ENCODE measurements around the gene CCDC183. TPM values are rescaled to one million over a fixed set of nuclear protein-coding genes. Genes with fewer than 3 reads are reported as not detected.

The CCDC183 gene
- total RNA-seq, 1 donor from 2014 or later: 0.06 TPM

- no peak for DNase-seq (ENCODE audit: low read depth)
- no peak overlapping the region for H3K4me3 ChIP-seq (ENCODE audit: low read depth, low read length)
- TF ChIP-seq, protein P1, sequence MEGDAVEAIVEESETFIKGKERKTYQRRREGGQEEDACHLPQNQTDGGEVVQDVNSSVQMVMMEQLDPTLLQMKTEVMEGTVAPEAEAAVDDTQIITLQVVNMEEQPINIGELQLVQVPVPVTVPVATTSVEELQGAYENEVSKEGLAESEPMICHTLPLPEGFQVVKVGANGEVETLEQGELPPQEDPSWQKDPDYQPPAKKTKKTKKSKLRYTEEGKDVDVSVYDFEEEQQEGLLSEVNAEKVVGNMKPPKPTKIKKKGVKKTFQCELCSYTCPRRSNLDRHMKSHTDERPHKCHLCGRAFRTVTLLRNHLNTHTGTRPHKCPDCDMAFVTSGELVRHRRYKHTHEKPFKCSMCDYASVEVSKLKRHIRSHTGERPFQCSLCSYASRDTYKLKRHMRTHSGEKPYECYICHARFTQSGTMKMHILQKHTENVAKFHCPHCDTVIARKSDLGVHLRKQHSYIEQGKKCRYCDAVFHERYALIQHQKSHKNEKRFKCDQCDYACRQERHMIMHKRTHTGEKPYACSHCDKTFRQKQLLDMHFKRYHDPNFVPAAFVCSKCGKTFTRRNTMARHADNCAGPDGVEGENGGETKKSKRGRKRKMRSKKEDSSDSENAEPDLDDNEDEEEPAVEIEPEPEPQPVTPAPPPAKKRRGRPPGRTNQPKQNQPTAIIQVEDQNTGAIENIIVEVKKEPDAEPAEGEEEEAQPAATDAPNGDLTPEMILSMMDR (conservative IDR thresholded peaks at IDR 0.05; ENCODE audit: low read depth, low read length): no peak
Observed at GRCh38 chr9:136756836-136757235, 39.3 kb upstream of the CCDC183 start.

DNA sequence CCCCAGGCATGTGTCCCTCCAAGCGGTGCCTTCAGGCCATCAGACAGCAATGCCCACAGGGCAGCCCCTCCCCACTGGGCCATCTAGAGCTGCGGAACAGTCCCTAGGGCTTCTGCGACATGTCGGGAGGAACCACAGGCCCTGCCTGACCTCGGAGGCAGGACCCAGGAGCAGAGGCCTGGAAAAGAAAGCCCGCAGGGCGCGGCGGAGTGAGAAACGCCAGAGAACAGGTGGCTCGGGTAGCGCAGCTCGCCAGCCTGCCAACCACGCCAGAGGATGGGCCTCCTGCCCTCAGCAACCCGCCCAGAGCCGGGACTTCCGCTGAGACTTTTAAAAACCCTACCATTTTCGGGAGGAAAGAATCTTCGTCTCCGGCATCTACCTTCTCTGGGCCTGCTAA lies 38.8 kb upstream of the CCDC183 start:
- TF ChIP-seq, protein P1 (conservative IDR thresholded peaks at IDR 0.05; ENCODE audit: low read depth, low read length): no peak
- DNase-seq (ENCODE audit: low read depth): no peak
- no peak overlapping the region for H3K4me3 ChIP-seq (ENCODE audit: low read depth, low read length)

DNA sequence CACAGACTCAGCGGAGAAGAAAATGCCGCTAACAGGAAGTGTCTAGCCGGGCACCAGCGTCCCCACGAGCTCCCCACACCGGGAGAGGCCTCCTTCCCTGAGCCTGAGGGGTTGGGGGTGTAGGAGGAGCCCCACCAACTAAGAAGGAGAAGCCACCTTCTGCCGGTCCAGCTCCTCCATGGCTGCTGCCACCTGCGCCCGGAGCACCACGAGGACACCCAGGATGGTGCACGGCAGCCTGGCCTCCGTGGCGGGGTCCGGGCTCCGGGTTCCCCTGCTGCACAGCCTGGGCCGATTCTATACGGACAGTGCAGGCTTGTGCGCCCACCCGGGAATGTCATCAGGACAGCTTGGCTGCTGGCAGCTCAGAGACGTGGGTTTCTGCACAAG lies 38.4 kb upstream of the CCDC183 start:
- DNase-seq (ENCODE audit: low read depth): no peak
- TF ChIP-seq, protein P1 (conservative IDR thresholded peaks at IDR 0.05; ENCODE audit: low read depth, low read length): no peak
- no peak overlapping the region for H3K4me3 ChIP-seq (ENCODE audit: low read depth, low read length)

DNA sequence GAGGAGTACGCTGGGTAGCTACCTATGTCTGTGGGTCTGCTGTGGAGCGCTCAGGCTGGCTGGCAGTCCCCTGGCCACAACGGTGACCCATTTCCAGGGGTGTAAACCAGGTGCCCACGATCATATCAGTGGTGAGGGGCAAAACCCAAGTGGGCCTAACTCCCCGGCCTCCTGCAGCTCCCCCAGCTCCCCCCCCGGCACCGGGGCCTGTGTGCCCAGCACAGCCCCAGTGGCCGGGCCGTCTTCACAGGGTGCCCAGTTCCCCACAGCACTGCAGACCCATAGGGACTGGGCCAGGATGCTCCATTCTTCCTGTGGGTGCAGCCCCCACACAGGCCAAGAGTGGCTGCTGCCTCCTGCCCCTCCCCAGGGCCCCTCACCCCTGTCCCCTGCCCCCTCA lies 37.1 kb upstream of the CCDC183 start:
- DNase-seq (ENCODE audit: low read depth): no peak
- TF ChIP-seq, protein P1 (conservative IDR thresholded peaks at IDR 0.05; ENCODE audit: low read depth, low read length): no peak
- no peak overlapping the region for H3K4me3 ChIP-seq (ENCODE audit: low read depth, low read length)

GRCh38 chr9:136759436-136760325 lies 36.5 kb upstream of the CCDC183 start:
- no peak for DNase-seq (ENCODE audit: low read depth)
- H3K4me3 ChIP-seq (ENCODE audit: low read depth, low read length): no peak overlapping the region
- TF ChIP-seq, protein P1 (conservative IDR thresholded peaks at IDR 0.05; ENCODE audit: low read depth, low read length): no peak

- TF ChIP-seq, protein P1 (conservative IDR thresholded peaks at IDR 0.05; ENCODE audit: low read depth, low read length): no peak
- H3K4me3 ChIP-seq (ENCODE audit: low read depth, low read length): no peak overlapping the region
- DNase-seq (ENCODE audit: low read depth): no peak
Observed at GRCh38 chr9:136760424-136760823, 35.7 kb upstream of the CCDC183 start.
